Choroid plexus epithelial cell (primary cell): Measurements from ENCODE around the gene ANAPC15.
"Not testable (repeated sequence)": the region's sequence is repeated elsewhere in the genome, so short reads cannot be mapped to it uniquely, and the experiment has no call there.

Source experiments
- DNase-seq: peaks from one replicate; pipeline ENCODE4 v3.0.0-alpha.2; 2010; ENCODE audit warnings: low read depth
- H3K4me3 ChIP-seq: 2 replicates; pipeline ENCODE4 v1.5.1; 2011; ENCODE audit warnings: low read depth, mild to moderate bottlenecking, control low read depth, low read length, moderate library complexity
- TF ChIP-seq, protein P1 (sequence below): conservative IDR thresholded peaks from 2 replicates; pipeline ENCODE4 v1.5.1; 2011; ENCODE audit warnings: low read depth, mild to moderate bottlenecking, control low read depth, inconsistent platforms, low read length, moderate library complexity

Gene ANAPC15

DNA sequence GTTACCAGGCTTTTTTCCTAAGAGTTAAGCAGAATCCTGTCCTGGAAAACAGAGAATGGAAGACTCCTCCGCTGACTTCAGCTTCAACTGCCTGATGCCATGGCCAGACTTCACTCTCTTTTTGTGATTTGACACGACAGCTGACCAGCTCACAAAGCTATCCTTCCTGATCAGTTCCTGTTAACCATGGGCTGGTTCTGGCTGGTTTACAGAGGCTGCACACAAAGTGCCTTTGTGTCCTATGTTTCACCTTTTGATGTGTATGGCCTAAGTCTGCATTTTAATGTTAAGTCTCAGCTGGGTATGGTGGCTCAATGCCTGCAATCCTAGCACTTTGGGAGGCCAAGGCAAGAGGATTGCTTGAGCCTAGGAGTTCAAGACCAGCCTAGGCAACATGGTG is 34.1 kb upstream of the ANAPC15 start:
- no peak overlapping the region for H3K4me3 ChIP-seq
- no peak for DNase-seq
- TF ChIP-seq, protein P1, sequence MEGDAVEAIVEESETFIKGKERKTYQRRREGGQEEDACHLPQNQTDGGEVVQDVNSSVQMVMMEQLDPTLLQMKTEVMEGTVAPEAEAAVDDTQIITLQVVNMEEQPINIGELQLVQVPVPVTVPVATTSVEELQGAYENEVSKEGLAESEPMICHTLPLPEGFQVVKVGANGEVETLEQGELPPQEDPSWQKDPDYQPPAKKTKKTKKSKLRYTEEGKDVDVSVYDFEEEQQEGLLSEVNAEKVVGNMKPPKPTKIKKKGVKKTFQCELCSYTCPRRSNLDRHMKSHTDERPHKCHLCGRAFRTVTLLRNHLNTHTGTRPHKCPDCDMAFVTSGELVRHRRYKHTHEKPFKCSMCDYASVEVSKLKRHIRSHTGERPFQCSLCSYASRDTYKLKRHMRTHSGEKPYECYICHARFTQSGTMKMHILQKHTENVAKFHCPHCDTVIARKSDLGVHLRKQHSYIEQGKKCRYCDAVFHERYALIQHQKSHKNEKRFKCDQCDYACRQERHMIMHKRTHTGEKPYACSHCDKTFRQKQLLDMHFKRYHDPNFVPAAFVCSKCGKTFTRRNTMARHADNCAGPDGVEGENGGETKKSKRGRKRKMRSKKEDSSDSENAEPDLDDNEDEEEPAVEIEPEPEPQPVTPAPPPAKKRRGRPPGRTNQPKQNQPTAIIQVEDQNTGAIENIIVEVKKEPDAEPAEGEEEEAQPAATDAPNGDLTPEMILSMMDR: no peak

DNA sequence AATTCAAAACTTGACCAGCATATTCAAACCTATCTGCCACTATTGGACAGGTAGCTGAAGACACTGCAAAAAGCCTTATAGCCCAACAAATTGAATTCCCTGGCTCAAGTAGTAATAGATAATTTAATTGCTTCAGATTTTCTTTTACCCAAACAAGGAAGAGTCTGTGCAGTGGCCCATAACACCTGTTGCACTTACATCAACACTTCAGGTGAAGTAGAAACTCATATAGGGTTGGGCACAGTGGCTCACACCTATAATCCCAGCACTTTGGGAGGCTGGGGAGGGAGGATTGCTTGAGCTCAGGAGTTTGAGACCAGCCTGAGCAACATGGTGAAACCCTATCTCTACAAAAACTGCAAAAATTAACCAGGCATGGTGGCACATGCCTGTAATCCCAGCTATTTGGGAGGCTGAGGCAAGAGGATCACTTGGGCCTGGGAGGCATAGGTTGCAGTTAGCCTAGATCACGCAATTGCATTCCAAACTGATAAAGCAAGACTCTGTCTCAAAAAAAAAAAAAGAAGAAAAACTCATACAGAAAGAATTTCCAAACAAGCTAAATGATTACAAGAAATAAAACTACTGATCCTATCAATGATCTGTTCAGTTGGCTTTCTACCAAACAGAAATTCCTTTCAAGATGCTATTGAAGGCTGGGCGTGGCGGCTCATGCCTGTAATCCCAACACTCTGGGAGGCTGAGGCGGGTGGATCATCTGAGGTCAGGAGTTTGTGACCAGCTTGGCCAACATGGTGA is 32.5 kb upstream of the ANAPC15 start:
- peak; percentile 64 for DNase-seq
- TF ChIP-seq, protein P1: no peak
- no peak overlapping the region for H3K4me3 ChIP-seq

DNA sequence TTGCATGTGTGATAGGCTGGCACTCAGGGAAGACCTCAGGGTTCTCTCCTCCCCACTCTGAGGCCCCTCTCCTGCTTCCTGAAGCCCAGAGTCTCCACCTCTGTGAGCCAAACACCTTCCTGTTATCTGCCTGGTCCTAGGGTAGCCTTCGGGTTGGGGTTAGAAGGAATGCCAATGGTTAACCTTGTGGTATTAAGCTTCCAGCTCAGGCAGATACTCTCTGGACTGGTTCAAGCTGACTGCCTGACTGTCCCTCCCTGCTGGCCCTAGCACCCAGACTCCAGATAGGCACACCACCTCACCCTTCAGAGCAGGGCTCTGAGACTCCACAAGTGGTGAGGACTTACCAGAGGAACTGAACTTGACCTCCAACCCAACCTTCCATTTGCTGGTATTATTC is 30.0 kb upstream of the ANAPC15 start:
- not testable (repeated sequence) for H3K4me3 ChIP-seq, DNase-seq

GRCh38 chr11:72142086-72142485 is 29.6 kb upstream of the ANAPC15 start:
- peak; percentile 7 for DNase-seq
- H3K4me3 ChIP-seq: not testable (repeated sequence)

DNA sequence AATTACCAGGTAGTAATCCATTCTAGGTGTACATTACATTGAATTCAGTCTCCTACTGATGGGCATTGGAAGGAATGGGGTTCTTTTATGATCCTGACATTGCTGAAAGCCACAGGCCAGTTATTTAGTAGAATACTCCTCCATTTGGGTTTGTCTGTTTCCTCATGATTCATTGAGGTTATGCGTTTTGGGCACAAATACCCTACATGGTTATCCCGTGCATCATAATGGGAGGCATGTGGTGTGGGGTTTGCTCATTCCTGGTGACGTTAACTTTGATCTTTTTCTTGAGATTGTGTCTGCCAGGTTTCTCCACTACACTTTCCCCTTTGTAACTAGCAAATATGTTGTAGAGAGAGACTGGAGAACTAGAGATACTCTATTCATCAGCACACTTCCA is 28.6 kb upstream of the ANAPC15 start:
- peak; percentile 76 for DNase-seq
- TF ChIP-seq, protein P1: no peak
- H3K4me3 ChIP-seq: no peak overlapping the region

DNA sequence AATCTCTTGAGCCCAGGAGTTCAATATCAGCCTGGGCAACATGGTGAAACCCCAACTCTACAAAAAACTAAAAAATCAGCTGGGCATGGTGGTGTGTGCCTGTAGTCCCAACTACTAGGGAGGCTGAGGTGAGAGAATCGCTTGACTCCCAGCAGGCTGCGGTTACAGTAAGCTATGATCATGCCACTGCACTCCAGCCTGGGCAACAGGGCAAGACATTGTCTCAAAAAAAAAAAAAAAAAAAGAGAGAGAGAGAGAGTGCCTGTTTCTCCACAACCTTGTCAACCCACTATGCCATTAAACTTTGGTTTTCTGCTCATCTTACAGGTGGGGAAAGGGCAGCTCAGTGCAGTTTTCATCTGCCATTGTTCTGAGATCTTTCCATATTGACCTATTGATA is 28.2 kb upstream of the ANAPC15 start:
- DNase-seq: no peak
- no peak overlapping the region for H3K4me3 ChIP-seq
- TF ChIP-seq, protein P1: no peak

DNA sequence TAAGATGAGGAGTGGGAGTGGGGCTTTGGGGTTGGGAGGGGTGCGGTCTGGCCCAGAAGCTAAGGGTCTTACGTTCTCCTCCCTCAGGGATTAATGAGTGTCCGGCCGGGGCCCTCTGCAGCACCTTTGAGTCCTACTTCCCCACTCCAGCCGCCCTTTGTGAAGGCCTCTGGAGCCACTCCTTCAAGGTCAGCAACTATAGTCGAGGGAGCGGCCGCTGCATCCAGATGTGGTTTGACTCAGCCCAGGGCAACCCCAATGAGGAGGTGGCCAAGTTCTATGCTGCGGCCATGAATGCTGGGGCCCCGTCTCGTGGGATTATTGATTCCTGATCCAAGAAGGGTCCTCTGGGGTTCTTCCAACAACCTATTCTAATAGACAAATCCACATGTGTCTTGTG is 27.0 kb upstream of the ANAPC15 start:
- TF ChIP-seq, protein P1: no peak
- DNase-seq: no peak
- no peak overlapping the region for H3K4me3 ChIP-seq

DNA sequence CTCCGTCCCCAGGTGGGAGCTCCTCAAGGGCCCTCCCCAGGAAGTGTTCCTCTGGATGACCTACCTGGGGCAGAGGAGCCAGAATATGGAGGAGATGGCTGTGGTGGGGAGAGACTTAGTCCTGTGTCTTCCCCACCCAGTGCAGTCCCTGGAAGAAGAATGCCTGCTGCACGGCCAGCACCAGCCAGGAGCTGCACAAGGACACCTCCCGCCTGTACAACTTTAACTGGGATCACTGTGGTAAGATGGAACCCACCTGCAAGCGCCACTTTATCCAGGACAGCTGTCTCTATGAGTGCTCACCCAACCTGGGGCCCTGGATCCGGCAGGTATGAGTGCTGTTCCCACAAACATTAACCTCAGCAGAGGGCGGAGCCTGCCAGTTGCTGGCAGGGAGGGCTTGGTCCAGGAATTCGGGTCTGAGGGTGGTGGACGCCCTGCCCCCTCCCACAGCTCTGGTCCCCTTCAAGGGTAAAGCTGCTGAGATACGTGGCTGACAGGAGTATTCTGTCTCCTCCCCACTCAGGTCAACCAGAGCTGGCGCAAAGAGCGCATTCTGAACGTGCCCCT is 26.4 kb upstream of the ANAPC15 start:
- no peak for DNase-seq
- H3K4me3 ChIP-seq: no peak overlapping the region
- TF ChIP-seq, protein P1: no peak
